Measurements from ENCODE around the gene TTLL11.

GRCh38 chr9:121815546-121816448 is 277.3 kb downstream of the TTLL11 start:
- no peak for TF ChIP-seq EZH2 (IDR thresholded peaks at IDR 0.05; ENCODE audit: insufficient read depth, poor library complexity, severe bottlenecking)
- no peak for TF ChIP-seq EZH2phosphoT487 (IDR thresholded peaks at IDR 0.05; ENCODE audit: insufficient read depth, low read depth)
